B cell (primary cell): ENCODE measurements around the gene PROB1. TPM values are rescaled to one million over a fixed set of nuclear protein-coding genes. Genes with fewer than 3 reads are reported as not detected.

ENCODE experiments used
- ATAC-seq: fragments of 200-7000 bp; cut with Tn5 transposase; one replicate; pipeline ENCODE4 v1.10.0; 2021; ENCODE audit warnings: low read depth, mild to moderate bottlenecking, moderate number of reproducible peaks, moderate library complexity
- CTCF ChIA-PET: fragments of 350-600 bp; sonication (Branson Sonifier 250); formaldehyde crosslinking; loops from one replicate; lab custom pipeline; 2021; ENCODE audit warnings: antibody characterized with exemption, inconsistent platforms; lab: Charles Lee
- POLR2A ChIA-PET: fragments of 350-600 bp; sonication (Branson Sonifier 250); formaldehyde crosslinking; loops from one replicate; lab custom pipeline; 2021; ENCODE audit warnings: antibody characterized with exemption; lab: Charles Lee
- DNase-seq: peaks from one replicate; pipeline ENCODE4 v3.0.0; 2013
- H2AFZ ChIP-seq: 2 replicates; pipeline ENCODE4 v1.6.1; 2012; ENCODE audit warnings: mild to moderate bottlenecking, low read depth, low read length; ENCODE audit not compliant: insufficient read depth, poor library complexity, severe bottlenecking
- H3K27ac ChIP-seq, 2 donors: 1 replicate in 1 of 2; 2 replicates in 1 of 2; pipeline ENCODE4 v1.5.1; 2012 to 2013; ENCODE audit warnings: low read length in 2 of 2, mild to moderate bottlenecking in 2 of 2, moderate library complexity in 1 of 2
- H3K27me3 ChIP-seq, 4 experiments: fragments of 200-600 bp in 1 of 4; sonication (generic) in 1 of 4; replicated peaks in 1 of 4; 1 replicate in 2 of 4; 2 replicates in 2 of 4; pipeline versions ENCODE4 v1.6.1 to v1.7.0; 2013 to 2016; ENCODE audit warnings: low read length in 3 of 4, mild to moderate bottlenecking in 2 of 4, mixed read lengths in 1 of 4, moderate library complexity in 1 of 4; ENCODE audit not compliant: insufficient read depth in 4 of 4, control insufficient read depth in 3 of 4; ENCODE audit errors: control extremely low read depth in 1 of 4
- H3K36me3 ChIP-seq, 2 experiments: replicated peaks in 1 of 2; 1 replicate in 1 of 2; 2 replicates in 1 of 2; pipeline versions ENCODE4 v1.6.1 to v1.7.1; 2013; ENCODE audit warnings: low read length in 1 of 2; ENCODE audit not compliant: insufficient read depth in 2 of 2, control insufficient read depth in 1 of 2; ENCODE audit errors: control extremely low read depth in 1 of 2, extremely low read depth in 1 of 2
- H3K4me1 ChIP-seq, 2 donors: fragments of 200-600 bp in 1 of 2; sonication (generic) in 1 of 2; 1 replicate in 1 of 2; 2 replicates in 1 of 2; pipeline versions ENCODE4 v1.5.1 to v1.6.1; 2013 to 2017; ENCODE audit warnings: low read length in 2 of 2; ENCODE audit not compliant: control insufficient read depth in 2 of 2, insufficient read depth in 2 of 2
- H3K4me2 ChIP-seq: replicated peaks from 2 replicates; pipeline ENCODE3; 2012; ENCODE audit warnings: mild to moderate bottlenecking, low read depth, low read length; ENCODE audit not compliant: poor library complexity, severe bottlenecking
- H3K4me3 ChIP-seq, 5 experiments: fragments of 200-600 bp in 1 of 5; sonication (generic) in 1 of 5; 1 replicate in 3 of 5; 2 replicates in 2 of 5; pipeline versions ENCODE4 v1.5.1 to v1.7.0; 2011 to 2016; ENCODE audit warnings: low read length in 4 of 5, mild to moderate bottlenecking in 4 of 5, low read depth in 2 of 5, control low read depth in 1 of 5, moderate library complexity in 1 of 5; ENCODE audit not compliant: insufficient read depth in 1 of 5; ENCODE audit errors: control extremely low read depth in 1 of 5, extremely low read depth in 1 of 5
- H3K79me2 ChIP-seq: fragments of 200-600 bp; sonication (generic); one replicate; pipeline ENCODE4 v1.6.0; 2016; ENCODE audit warnings: low read length; ENCODE audit not compliant: control insufficient read depth, insufficient read depth
- H3K9ac ChIP-seq: fragments of 200-600 bp; sonication (generic); 2 replicates; pipeline ENCODE4 v1.6.1; 2017; ENCODE audit warnings: mild to moderate bottlenecking, low read length, moderate library complexity
- H3K9me3 ChIP-seq, 3 donors: one replicate each; pipeline versions ENCODE4 v1.6.1 to v1.7.1; 2013; ENCODE audit warnings: low read length in 2 of 3; ENCODE audit not compliant: control insufficient read depth in 2 of 3, insufficient read depth in 1 of 3; ENCODE audit errors: control extremely low read depth in 1 of 3
- H4K20me1 ChIP-seq: 2 replicates; pipeline ENCODE4 v1.6.0; 2012; ENCODE audit warnings: mild to moderate bottlenecking, low read length; ENCODE audit not compliant: insufficient read depth, control insufficient read depth, poor library complexity, severe bottlenecking
- H3K27ac Mint-ChIP-seq: one replicate; pipeline ENCODE4 v1.8.0; 2021; ENCODE audit warnings: mixed read lengths
- H3K27me3 Mint-ChIP-seq: one replicate; pipeline ENCODE4 v1.8.0; 2021; ENCODE audit warnings: mixed read lengths
- H3K4me1 Mint-ChIP-seq: one replicate; pipeline ENCODE4 v1.8.0; 2021; ENCODE audit warnings: mixed read lengths
- H3K4me3 Mint-ChIP-seq: one replicate; pipeline ENCODE4 v1.8.0; 2021; ENCODE audit warnings: mixed read lengths
- H3K9me3 Mint-ChIP-seq: one replicate; pipeline ENCODE4 v1.8.0; 2022; ENCODE audit warnings: mixed read lengths; ENCODE audit not compliant: insufficient read depth
- CTCF ChIP-seq: fragments of 200-600 bp; IDR thresholded peaks from one replicate; pipeline ENCODE4 v1.8.0; 2022; ENCODE audit warnings: antibody characterized with exemption, mild to moderate bottlenecking
- EZH2 ChIP-seq: IDR thresholded peaks from 2 replicates; pipeline ENCODE4 v1.6.1; 2012; ENCODE audit warnings: borderline replicate concordance, low read depth, mild to moderate bottlenecking, moderate library complexity, low read length; ENCODE audit not compliant: insufficient read depth, poor library complexity, severe bottlenecking
- WGBS: methylation state at CpG from one replicate; pipeline ENCODE4 v1.1.5; 2013; ENCODE audit warnings: missing lambda C conversion rate; ENCODE audit not compliant: insufficient coverage; 5-methylcytosine and 5-hydroxymethylcytosine counted together
- intact Hi-C: fragments of 100-400 bp; cut with micrococcal nuclease; formaldehyde crosslinking; loops from one replicate; pipeline ENCODE4 v1.10.0; 2022
- polyA plus RNA-seq: library from polyadenylated mRNA; depleted of rRNA; stranded (reverse); fragments of >200 nt; gene quantifications from 2 replicates; pipeline ENCODE4 v1.2.3, GENCODE V29; 2012
- total RNA-seq, 2 donors: library from RNA; stranded (reverse); fragments of 120-200 nt in 1 of 2; gene quantifications; 1 replicate in 1 of 2; 2 replicates in 1 of 2; pipeline versions ENCODE4 v1.2.3 to v1.2.4, GENCODE V29; 2013 to 2022

The PROB1 gene
- total and polyA plus RNA-seq, 2 donors (not counting 1 experiment from before 2014, with no cell fraction given): 1.2 to 3.7 TPM

GRCh38 chr5:139383275-139383992 is 11.5 kb downstream of the PROB1 start, which contains the start of gene SLC23A1:
TSS of gene SLC23A1 (minus strand) at chr5:139383297. CDS start at chr5:139383253, 44 bp downstream.
- peak within 1 kb of the TSS; percentile 76 for H3K4me2 ChIP-seq
- H3K27me3 ChIP-seq: no peaks in the 10 kb centered on the region
- H3K9me3 ChIP-seq: no peaks in the 10 kb centered on the region
- H3K9ac ChIP-seq: no peak within 1 kb of the TSS
- H3K9me3 Mint-ChIP-seq: no peaks in the 10 kb centered on the region
- DNase-seq: peak; percentile 9
- no peaks in the 10 kb centered on the region for H3K36me3 ChIP-seq
- H3K4me3 ChIP-seq: no peak within 1 kb of the TSS
- H3K4me1 Mint-ChIP-seq: peaks cover 62% of the 10 kb centered on the region
- intact Hi-C loops: no loop called here
- 78% methylated on average over 4 of the region's 10 CpGs for WGBS
- peak within 1 kb of the TSS in 1 of 2 donors; percentile 76 for H3K27ac ChIP-seq
- H2AFZ ChIP-seq: no peak within 1 kb of the TSS
- H3K27ac Mint-ChIP-seq: peak within 1 kb of the TSS; percentile 60
- H4K20me1 ChIP-seq: no peaks in the 10 kb centered on the region
- H3K4me3 Mint-ChIP-seq: peak within 1 kb of the TSS; percentile 14
- ChIA-PET CTCF (interaction anchor here (0.6 to 1.7 kb wide), 2 partner anchors 11 to 119 kb away, joined by 3 read pairs; no protein-coding TSS in a partner anchor), POLR2A (interaction anchor here (2.5 kb wide), 1 partner anchor 42 kb away, joined by 5 read pairs; the partner anchor contains the start of gene PAIP2)
- H3K4me1 ChIP-seq: peaks cover 43 to 61% of the 10 kb centered on the region in 2 donors
- H3K27me3 Mint-ChIP-seq: no peaks in the 10 kb centered on the region
- peaks cover 36% of the 10 kb centered on the region for H3K79me2 ChIP-seq
- TF ChIP-seq CTCF: no peak
- ATAC-seq: no peak

GRCh38 chr5:139382807-139383206 is 12.1 kb downstream of the PROB1 start:
- H3K27ac ChIP-seq: no peak overlapping the region
- peaks cover 37 to 55% of the 10 kb centered on the region in 2 donors for H3K4me1 ChIP-seq
- no peaks in the 10 kb centered on the region for H3K9me3 ChIP-seq
- no peaks in the 10 kb centered on the region for H3K27me3 Mint-ChIP-seq
- peaks cover 55% of the 10 kb centered on the region for H3K4me1 Mint-ChIP-seq
- H3K27me3 ChIP-seq: no peaks in the 10 kb centered on the region
- H2AFZ ChIP-seq: no peak overlapping the region
- no peaks in the 10 kb centered on the region for H4K20me1 ChIP-seq
- ATAC-seq: no peak
- intact Hi-C loops: no loop called here
- H3K9me3 Mint-ChIP-seq: no peaks in the 10 kb centered on the region
- peaks cover 34% of the 10 kb centered on the region for H3K79me2 ChIP-seq
- H3K4me3 Mint-ChIP-seq: no peak overlapping the region
- ChIA-PET CTCF (interaction anchor here (1.7 kb wide), 1 partner anchor 10 kb away, joined by 3 read pairs; no protein-coding TSS in a partner anchor), POLR2A (no interaction called here)
- H3K4me2 ChIP-seq: no peak overlapping the region
- no peak for TF ChIP-seq EZH2
- no peak for TF ChIP-seq CTCF
- H3K4me3 ChIP-seq: no peak overlapping the region
- 87% methylated on average over 2 of the region's 3 CpGs for WGBS
- H3K27ac Mint-ChIP-seq: no peak overlapping the region
- no peak overlapping the region for H3K9ac ChIP-seq
- DNase-seq: peak; percentile 9
- H3K36me3 ChIP-seq: no peaks in the 10 kb centered on the region
